OCI-LY3 (cell line): Measurements from ENCODE around the gene PPL.

Experiments used
- CTCF ChIP-seq: fragments of 200-600, 300-600 bp; sonication (generic); IDR thresholded peaks from 2 replicates; pipeline ENCODE4 v1.5.1; 2014; ENCODE audit warnings: antibody characterized with exemption, low read length, low read depth
- EZH2phosphoT487 ChIP-seq: fragments of 200-600 bp; shearing (Covaris generic); IDR thresholded peaks from 2 replicates; pipeline ENCODE4 v1.6.1; 2018; ENCODE audit warnings: antibody characterized with exemption, mixed run types, low read depth

DNA sequence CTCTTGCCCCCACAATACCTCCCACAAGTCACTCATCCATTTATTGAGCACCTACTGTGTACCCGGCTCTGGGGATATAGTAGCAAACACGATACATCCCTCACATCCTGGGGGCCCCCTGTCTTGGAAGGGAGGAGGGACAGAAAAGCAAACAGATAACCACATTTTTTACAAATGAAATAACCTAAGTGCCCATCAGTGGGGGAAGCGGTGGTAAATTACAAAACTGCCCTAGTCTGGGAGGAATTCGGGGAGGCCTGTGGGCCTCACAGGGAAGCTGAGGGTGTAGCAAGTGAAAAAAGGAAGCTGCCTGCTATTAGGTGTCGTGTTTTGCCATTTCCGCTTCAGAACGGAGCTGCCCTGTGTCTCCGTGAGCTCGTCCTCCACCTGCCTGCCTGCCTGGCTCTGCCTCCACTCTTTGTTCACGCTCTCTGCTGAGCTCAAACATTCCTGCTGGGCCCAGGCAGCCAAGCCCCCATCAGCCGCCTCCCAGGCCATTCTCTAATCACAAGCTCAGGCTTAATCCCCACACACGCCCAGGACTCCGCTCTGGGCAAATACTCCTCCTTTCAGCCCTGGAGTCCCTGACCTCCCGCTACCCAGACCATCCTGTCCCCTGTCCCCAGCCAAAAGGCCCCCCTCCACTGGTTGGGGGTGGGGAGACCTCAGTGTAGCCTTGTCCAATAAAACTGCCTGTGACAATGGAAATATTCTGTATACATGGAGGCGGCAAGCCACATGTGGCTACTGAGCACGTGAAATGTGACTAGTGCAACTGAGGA lies 11.0 kb upstream of the PPL start:
- TF ChIP-seq CTCF (no peak), EZH2phosphoT487 (no peak)
